HG03378 (cell line): ENCODE data around the gene CCDC60.

Experiments
- ATAC-seq: cut with Tn5 transposase; IDR thresholded peaks from one replicate; pipeline ENCODE4 v1.9.1; 2021; ENCODE audit warnings: mild to moderate bottlenecking, moderate library complexity; ENCODE audit not compliant: unreplicated experiment

The CCDC60 gene

GRCh38 chr12:119500209-119500608 is 165.7 kb downstream of the CCDC60 start:
- no peak for ATAC-seq

- no peak for ATAC-seq
These were observed 166.5 kb downstream of the CCDC60 start for GRCh38 chr12:119501052-119501451.

- ATAC-seq, result no peak
These were observed 170.5 kb downstream of the CCDC60 start for GRCh38 chr12:119505001-119505400.

DNA sequence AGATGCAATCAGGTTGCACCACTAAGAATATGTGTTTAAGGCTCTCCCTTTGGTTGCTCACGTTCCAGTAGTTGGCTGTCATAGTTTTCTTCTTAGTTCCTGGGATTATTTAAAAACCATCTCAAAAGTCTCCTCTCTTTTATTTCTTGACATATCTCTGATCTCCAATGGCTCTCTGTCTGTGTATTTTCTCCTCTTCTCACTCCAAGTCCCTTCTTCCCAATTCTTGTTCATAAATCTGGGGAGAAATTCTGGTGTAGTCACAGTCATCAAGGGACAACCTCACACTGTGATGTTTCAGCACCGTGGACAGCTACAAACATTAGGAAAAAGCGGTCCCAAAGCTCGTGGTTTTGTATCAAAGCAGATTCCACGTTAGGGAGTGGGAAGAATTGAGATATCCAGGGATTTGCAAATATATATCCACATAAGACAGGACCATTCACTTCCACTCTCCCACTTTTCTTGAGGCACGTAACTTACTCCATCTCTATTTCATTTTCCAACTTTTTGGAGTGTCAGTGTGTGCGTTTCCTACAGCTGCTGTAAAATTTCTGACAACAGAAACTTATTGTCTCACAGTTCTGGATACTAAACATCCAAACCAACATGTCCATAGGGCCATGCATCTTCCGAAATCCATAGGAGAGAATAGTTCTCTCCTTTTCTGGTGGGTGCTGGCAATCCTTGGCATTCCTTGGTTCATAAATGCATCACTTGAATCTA is 178.4 kb downstream of the CCDC60 start:
- no peak for ATAC-seq

DNA sequence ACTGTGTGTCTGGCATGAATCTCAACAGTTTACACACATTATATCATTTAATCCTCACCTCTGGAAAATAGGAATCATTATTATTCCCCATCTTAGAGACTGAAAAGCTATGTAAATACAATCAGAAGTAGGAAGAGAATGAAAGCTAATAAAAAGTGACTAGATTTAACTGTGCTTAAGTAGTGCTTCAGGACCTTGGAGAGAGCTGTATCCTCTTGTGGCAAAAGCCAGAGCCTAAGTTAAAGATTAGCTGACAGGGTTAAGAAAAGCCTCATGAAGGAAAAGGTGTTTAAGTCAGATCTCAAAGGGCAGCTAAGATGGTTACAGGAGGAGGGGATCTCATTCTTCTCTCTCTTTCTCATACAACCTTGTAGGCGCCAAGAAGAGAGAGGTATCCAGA is 193.7 kb downstream of the CCDC60 start:
- ATAC-seq, result no peak

DNA sequence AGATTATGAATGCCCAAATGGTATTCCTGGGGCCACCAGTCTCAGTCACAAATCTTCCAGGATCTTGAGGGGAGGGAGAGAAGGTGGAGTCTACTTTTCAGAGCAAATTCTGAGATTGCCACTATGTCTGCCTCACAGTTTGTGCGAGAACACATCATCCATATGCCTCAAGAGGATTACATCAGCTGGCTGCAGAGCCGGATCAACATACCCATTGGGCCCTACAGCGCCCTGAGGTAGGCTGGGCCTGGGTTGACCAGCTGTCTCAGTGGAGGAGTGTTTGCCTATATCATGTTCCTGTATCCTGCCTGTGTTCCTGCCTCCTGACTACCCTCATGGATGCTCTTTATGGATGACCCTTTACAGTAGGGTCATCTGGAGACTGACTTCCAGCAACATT is 205.9 kb downstream of the CCDC60 start:
- no peak for ATAC-seq

GRCh38 chr12:119544765-119545625 is 210.5 kb downstream of the CCDC60 start:
- ATAC-seq, result no peak

- ATAC-seq, result no peak
These were observed 211.8 kb downstream of the CCDC60 start for GRCh38 chr12:119546340-119546739.

GRCh38 chr12:119547001-119547400 is 212.5 kb downstream of the CCDC60 start:
- no peak for ATAC-seq

DNA sequence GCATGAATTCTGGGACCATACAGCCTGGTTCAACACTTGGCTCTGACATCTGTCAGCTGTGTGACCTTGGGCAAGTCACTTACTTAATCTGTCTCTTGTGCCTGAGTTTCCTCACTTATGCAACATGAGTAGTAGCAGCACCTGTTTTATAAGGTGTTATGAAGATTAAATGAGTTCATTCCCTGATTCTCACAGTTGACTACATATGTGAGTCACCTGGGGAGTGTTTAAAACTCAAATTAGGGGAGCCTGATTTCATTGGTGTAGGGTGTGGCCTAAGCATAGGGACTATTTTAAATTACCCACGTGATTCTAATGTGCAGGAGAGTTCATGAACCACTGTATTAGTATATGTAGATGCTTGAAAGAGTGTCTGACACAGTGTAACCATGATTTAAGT is 222.3 kb downstream of the CCDC60 start:
- no peak for ATAC-seq

DNA sequence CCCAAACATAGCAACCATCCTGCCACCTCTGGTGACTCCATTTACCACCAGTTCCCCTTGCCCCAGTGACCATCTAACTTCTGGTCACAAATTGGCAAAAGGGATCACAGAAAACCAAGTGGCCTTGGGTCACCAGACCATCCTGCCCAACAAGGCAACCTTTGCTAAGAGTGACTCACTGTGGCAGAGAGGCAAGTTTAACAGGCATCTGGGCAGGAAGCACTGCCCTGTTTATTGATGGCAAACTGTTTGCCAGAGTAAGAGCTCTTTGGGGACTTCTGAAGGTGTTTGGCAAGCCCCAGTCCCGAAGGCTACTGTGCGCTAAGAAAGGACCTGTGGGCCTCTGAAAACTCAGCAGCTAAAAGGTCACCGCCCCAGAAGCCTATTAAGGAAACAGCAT is 230.9 kb downstream of the CCDC60 start:
- no peak for ATAC-seq

GRCh38 chr12:119570771-119571170 is 236.2 kb downstream of the CCDC60 start:
- ATAC-seq, result no peak

DNA sequence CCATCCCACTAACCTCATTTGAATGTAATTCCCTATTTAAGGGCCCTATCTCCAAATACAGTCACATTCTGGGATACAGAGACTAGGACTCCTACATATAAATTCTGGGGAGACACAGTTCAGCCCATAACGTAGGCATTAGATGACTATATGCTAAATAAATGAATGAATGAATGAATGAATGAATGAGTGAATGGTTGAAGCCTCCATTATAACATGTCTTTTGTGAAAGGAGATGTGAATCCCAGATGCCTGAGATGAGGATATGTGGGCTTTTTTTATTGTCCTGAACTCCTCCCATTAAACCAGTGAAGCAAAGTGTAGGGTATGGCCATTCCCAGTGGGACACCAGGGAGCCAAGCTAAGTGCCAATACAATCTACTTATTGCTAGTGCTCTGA is 238.6 kb downstream of the CCDC60 start:
- no peak for ATAC-seq

- no peak for ATAC-seq
These were observed 239.7 kb downstream of the CCDC60 start for GRCh38 chr12:119574255-119574654.

DNA sequence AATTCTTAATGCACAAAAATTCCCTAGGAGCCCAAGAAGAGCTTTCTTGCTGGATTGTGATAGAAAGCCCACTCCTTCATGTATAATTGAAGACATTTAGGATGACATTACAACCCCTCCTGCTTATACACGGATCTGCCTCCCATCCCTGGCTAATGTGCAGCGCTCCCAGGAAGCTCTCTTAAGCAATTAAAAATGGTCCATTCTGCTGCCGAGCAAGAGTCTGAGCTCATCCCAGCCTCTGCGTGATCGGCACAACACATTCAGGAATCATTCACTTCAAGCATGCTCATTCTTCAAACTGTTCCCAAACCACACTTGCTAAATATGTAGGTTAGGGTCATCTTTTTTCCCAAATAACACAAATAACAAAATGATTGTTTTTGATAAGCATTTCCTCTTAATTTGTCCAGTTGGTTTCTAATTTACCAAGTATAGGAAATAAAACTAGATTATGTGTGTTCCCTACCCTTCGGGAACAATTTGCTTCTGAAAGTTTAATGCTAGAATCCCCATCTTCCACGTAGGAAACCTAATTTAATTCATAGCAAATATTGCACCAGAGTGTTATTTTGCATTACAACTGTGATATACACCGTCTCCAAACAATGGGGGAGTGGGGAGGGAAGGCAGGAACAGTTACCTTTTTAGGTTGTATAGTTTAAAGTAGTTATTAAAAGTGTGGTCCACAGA is 241.7 kb downstream of the CCDC60 start:
- ATAC-seq, result no peak

DNA sequence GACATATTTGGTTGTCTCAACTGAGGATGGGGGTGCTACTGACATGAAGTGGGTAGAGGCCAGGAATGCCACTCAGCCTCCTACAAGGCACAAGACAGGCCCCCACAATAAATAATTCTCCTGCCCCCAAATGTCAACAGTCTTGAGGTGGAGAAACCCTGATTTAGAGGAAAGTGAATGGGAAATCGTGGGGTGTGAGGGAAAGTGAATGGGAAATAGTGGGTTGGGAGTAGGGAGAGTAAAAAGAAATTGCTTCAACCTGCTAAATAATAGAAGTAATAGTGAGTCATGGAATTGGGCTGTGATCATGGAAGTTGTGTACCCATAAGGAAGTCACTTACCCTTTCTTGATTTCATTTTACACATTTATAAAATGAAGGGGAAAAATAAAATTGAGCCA is 242.4 kb downstream of the CCDC60 start:
- no peak for ATAC-seq

DNA sequence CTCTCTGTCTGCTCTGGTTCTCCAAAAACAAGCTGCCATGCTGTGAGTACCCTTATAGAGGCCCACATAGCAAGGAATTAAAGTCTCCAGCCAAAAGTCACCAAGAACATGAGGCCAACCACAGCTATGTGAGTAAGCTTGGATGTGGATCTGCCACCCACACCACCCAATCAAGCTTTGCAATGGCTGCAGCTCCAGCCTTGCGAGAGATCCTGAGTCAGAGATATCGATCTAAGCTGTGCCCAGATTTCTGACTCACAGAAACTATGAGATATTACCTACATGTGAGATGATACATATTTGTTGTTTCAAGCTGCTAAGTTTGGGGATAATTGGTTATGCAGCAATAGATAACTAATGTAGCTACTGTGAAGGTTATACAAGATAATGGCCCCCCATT is 243.6 kb downstream of the CCDC60 start:
- no peak for ATAC-seq

- ATAC-seq, result no peak
These were observed 254.6 kb downstream of the CCDC60 start for GRCh38 chr12:119589097-119589496.

GRCh38 chr12:119589634-119590033 is 255.1 kb downstream of the CCDC60 start:
- ATAC-seq, result no peak
